Measurements from ENCODE around the gene PRKCZ.
"Not testable (repeated sequence)": the region's sequence is repeated elsewhere in the genome, so short reads cannot be mapped to it uniquely, and the experiment has no call there.

The PRKCZ gene

GRCh38 chr1:2135941-2136340 is 85.7 kb downstream of the PRKCZ start:
- H3K9me3 Mint-ChIP-seq = no peaks in the 10 kb centered on the region
- no peak overlapping the region for H3K4me3 Mint-ChIP-seq
- H3K4me1 Mint-ChIP-seq (ENCODE audit: low read depth) = peaks cover 13% of the 10 kb centered on the region
- H3K27ac Mint-ChIP-seq = no peak overlapping the region
- no peaks in the 10 kb centered on the region for H3K27me3 Mint-ChIP-seq (ENCODE audit: low read depth)
- H3K36me3 Mint-ChIP-seq (ENCODE audit: low read depth) = no peaks in the 10 kb centered on the region

- peaks cover 13% of the 10 kb centered on the region for H3K4me1 Mint-ChIP-seq (ENCODE audit: low read depth)
- H3K4me3 Mint-ChIP-seq = no peak overlapping the region
- no peaks in the 10 kb centered on the region for H3K9me3 Mint-ChIP-seq
- no peak overlapping the region for H3K27ac Mint-ChIP-seq
- no peaks in the 10 kb centered on the region for H3K36me3 Mint-ChIP-seq (ENCODE audit: low read depth)
- no peaks in the 10 kb centered on the region for H3K27me3 Mint-ChIP-seq (ENCODE audit: low read depth)
Observed at GRCh38 chr1:2136386-2137235, 86.4 kb downstream of the PRKCZ start.

GRCh38 chr1:2137257-2138121 is 87.3 kb downstream of the PRKCZ start:
- no peak overlapping the region for H3K27ac Mint-ChIP-seq
- no peak overlapping the region for H3K4me3 Mint-ChIP-seq
- no peaks in the 10 kb centered on the region for H3K36me3 Mint-ChIP-seq (ENCODE audit: low read depth)
- no peaks in the 10 kb centered on the region for H3K27me3 Mint-ChIP-seq (ENCODE audit: low read depth)
- no peaks in the 10 kb centered on the region for H3K9me3 Mint-ChIP-seq
- H3K4me1 Mint-ChIP-seq (ENCODE audit: low read depth) = peaks cover 12% of the 10 kb centered on the region

- H3K27ac Mint-ChIP-seq = not testable (repeated sequence)
Observed at GRCh38 chr1:2139156-2139555, 88.9 kb downstream of the PRKCZ start.

GRCh38 chr1:2141025-2141424 is 90.8 kb downstream of the PRKCZ start:
- Mint-ChIP-seq H3K4me3 (no peak overlapping the region), H3K36me3 (ENCODE audit: low read depth) (no peaks in the 10 kb centered on the region), H3K4me1 (ENCODE audit: low read depth) (peaks cover 6% of the 10 kb centered on the region), H3K27me3 (ENCODE audit: low read depth) (no peaks in the 10 kb centered on the region), H3K9me3 (no peaks in the 10 kb centered on the region), H3K27ac (no peak overlapping the region)

More at GRCh38 chr1:2139156-2139555, 88.9 kb downstream of the PRKCZ start:
- not testable (repeated sequence) for H3K36me3 Mint-ChIP-seq (ENCODE audit: low read depth); H3K4me1 Mint-ChIP-seq (ENCODE audit: low read depth); H3K27me3 Mint-ChIP-seq (ENCODE audit: low read depth); H3K9me3 Mint-ChIP-seq; H3K4me3 Mint-ChIP-seq

- Mint-ChIP-seq H3K27me3 (ENCODE audit: low read depth) (no peaks in the 10 kb centered on the region), H3K9me3 (no peaks in the 10 kb centered on the region), H3K4me3 (no peak overlapping the region), H3K4me1 (ENCODE audit: low read depth) (peaks cover 6% of the 10 kb centered on the region), H3K27ac (no peak overlapping the region), H3K36me3 (ENCODE audit: low read depth) (no peaks in the 10 kb centered on the region)
Observed at GRCh38 chr1:2143814-2144500, 93.7 kb downstream of the PRKCZ start.

GRCh38 chr1:2144501-2145090 is 94.4 kb downstream of the PRKCZ start:
- Mint-ChIP-seq H3K9me3 (no peaks in the 10 kb centered on the region), H3K27me3 (ENCODE audit: low read depth) (no peaks in the 10 kb centered on the region), H3K4me1 (ENCODE audit: low read depth) (peaks cover 6% of the 10 kb centered on the region), H3K36me3 (ENCODE audit: low read depth) (no peaks in the 10 kb centered on the region), H3K4me3 (no peak overlapping the region), H3K27ac (no peak overlapping the region)

- Mint-ChIP-seq H3K27ac (no peak overlapping the region), H3K4me3 (no peak overlapping the region), H3K27me3 (ENCODE audit: low read depth) (no peaks in the 10 kb centered on the region), H3K36me3 (ENCODE audit: low read depth) (no peaks in the 10 kb centered on the region), H3K4me1 (ENCODE audit: low read depth) (no peaks in the 10 kb centered on the region), H3K9me3 (no peaks in the 10 kb centered on the region)
Observed at GRCh38 chr1:2145946-2146835, 96.0 kb downstream of the PRKCZ start.

GRCh38 chr1:2146836-2147517 is 96.8 kb downstream of the PRKCZ start:
- H3K27ac Mint-ChIP-seq = no peak overlapping the region
- no peaks in the 10 kb centered on the region for H3K4me1 Mint-ChIP-seq (ENCODE audit: low read depth)
- H3K27me3 Mint-ChIP-seq (ENCODE audit: low read depth) = no peaks in the 10 kb centered on the region
- no peaks in the 10 kb centered on the region for H3K36me3 Mint-ChIP-seq (ENCODE audit: low read depth)
- no peak overlapping the region for H3K4me3 Mint-ChIP-seq
- H3K9me3 Mint-ChIP-seq = no peaks in the 10 kb centered on the region

GRCh38 chr1:2147869-2148268 is 97.7 kb downstream of the PRKCZ start:
- not testable (repeated sequence) for H3K27me3 Mint-ChIP-seq (ENCODE audit: low read depth); H3K4me1 Mint-ChIP-seq (ENCODE audit: low read depth); H3K4me3 Mint-ChIP-seq; H3K27ac Mint-ChIP-seq; H3K36me3 Mint-ChIP-seq (ENCODE audit: low read depth); H3K9me3 Mint-ChIP-seq

GRCh38 chr1:2148691-2149090 is 98.5 kb downstream of the PRKCZ start:
- Mint-ChIP-seq H3K4me1 (ENCODE audit: low read depth) (peaks cover 6% of the 10 kb centered on the region), H3K27ac (no peak overlapping the region), H3K9me3 (no peaks in the 10 kb centered on the region), H3K36me3 (ENCODE audit: low read depth) (no peaks in the 10 kb centered on the region), H3K27me3 (ENCODE audit: low read depth) (no peaks in the 10 kb centered on the region), H3K4me3 (no peak overlapping the region)

- no peaks in the 10 kb centered on the region for H3K9me3 Mint-ChIP-seq
- H3K4me3 Mint-ChIP-seq = no peak overlapping the region
- H3K27ac Mint-ChIP-seq = no peak overlapping the region
- H3K36me3 Mint-ChIP-seq (ENCODE audit: low read depth) = no peaks in the 10 kb centered on the region
- no peaks in the 10 kb centered on the region for H3K27me3 Mint-ChIP-seq (ENCODE audit: low read depth)
- peaks cover 6% of the 10 kb centered on the region for H3K4me1 Mint-ChIP-seq (ENCODE audit: low read depth)
Observed at GRCh38 chr1:2150801-2151200, 100.6 kb downstream of the PRKCZ start.

GRCh38 chr1:2151252-2151651 is 101.0 kb downstream of the PRKCZ start:
- H3K36me3 Mint-ChIP-seq (ENCODE audit: low read depth) = no peaks in the 10 kb centered on the region
- H3K27ac Mint-ChIP-seq = no peak overlapping the region
- H3K9me3 Mint-ChIP-seq = no peaks in the 10 kb centered on the region
- peaks cover 6% of the 10 kb centered on the region for H3K4me1 Mint-ChIP-seq (ENCODE audit: low read depth)
- H3K27me3 Mint-ChIP-seq (ENCODE audit: low read depth) = no peaks in the 10 kb centered on the region
- H3K4me3 Mint-ChIP-seq = no peak overlapping the region

Measured in T-helper 1 cell treated with Interleukin-12 subunit alpha and Interleukin-12 subunit beta and Interleukin-4 antibody, amounts not matched to agents 30 μg/mL and 1 μg/mL, for 36 hours (primary cell).